Liver (tissue), 9 donors: ENCODE measurements around the gene PCDHA7. TPM values are rescaled to one million over a fixed set of nuclear protein-coding genes. Genes with fewer than 3 reads are reported as not detected.
"Not testable (repeated sequence)": the region's sequence is repeated elsewhere in the genome, so short reads cannot be mapped to it uniquely, and the experiment has no call there.

Source experiments
- DNase-seq: peaks from one replicate; pipeline ENCODE4 v3.0.0-alpha.2; 2017; ENCODE audit warnings: low spot score
- H3K27ac ChIP-seq, 2 donors: one replicate each; pipeline ENCODE4 v1.7.0; 2013; ENCODE audit warnings: inconsistent platforms in 2 of 2, low read length in 2 of 2, control low read depth in 1 of 2, low read depth in 1 of 2, mild to moderate bottlenecking in 1 of 2
- H3K27me3 ChIP-seq, 4 donors: one replicate each; pipeline versions ENCODE4 v1.6.1 to v1.7.0; 2013; ENCODE audit warnings: low read length in 3 of 4, inconsistent platforms in 1 of 4, mild to moderate bottlenecking in 1 of 4, moderate library complexity in 1 of 4; ENCODE audit not compliant: control insufficient read depth in 4 of 4, insufficient read depth in 4 of 4
- H3K36me3 ChIP-seq, 4 donors: one replicate each; pipeline versions ENCODE4 v1.6.1 to v1.7.0; 2013; ENCODE audit warnings: low read length in 3 of 4, mild to moderate bottlenecking in 3 of 4, low read depth in 1 of 4, moderate library complexity in 1 of 4; ENCODE audit not compliant: control insufficient read depth in 4 of 4, insufficient read depth in 3 of 4
- H3K4me1 ChIP-seq, 4 donors: one replicate each; pipeline versions ENCODE4 v1.6.1 to v1.7.0; 2013; ENCODE audit warnings: low read length in 3 of 4, mild to moderate bottlenecking in 3 of 4, moderate library complexity in 1 of 4; ENCODE audit not compliant: control insufficient read depth in 4 of 4, insufficient read depth in 4 of 4
- H3K4me3 ChIP-seq, 3 donors: one replicate each; pipeline versions ENCODE4 v1.6.1 to v1.7.0; 2013; ENCODE audit warnings: low read length in 3 of 3, control low read depth in 1 of 3, low read depth in 1 of 3, mild to moderate bottlenecking in 1 of 3
- H3K9ac ChIP-seq, 2 donors: one replicate each; pipeline ENCODE4 v1.7.0; 2013; ENCODE audit warnings: low read length in 2 of 2, mild to moderate bottlenecking in 2 of 2, moderate library complexity in 2 of 2, control low read depth in 1 of 2, low read depth in 1 of 2
- H3K9me3 ChIP-seq, 4 donors: one replicate each; pipeline versions ENCODE4 v1.6.1 to v1.7.0; 2013; ENCODE audit warnings: low read length in 3 of 4; ENCODE audit not compliant: control insufficient read depth in 4 of 4
- FOXA1 ChIP-seq: IDR thresholded peaks from 2 replicates; pipeline ENCODE4 v1.6.1; 2016; ENCODE audit warnings: antibody characterized with exemption
- FOXA2 ChIP-seq: IDR thresholded peaks from 2 replicates; pipeline ENCODE4 v1.6.1; 2016; ENCODE audit warnings: antibody characterized with exemption
- GABPA ChIP-seq, 2 donors: IDR thresholded peaks in 1 of 2; conservative IDR thresholded peaks in 1 of 2; 2 replicates each; pipeline ENCODE4 v1.6.1; 2016; ENCODE audit warnings: antibody characterized with exemption in 2 of 2, mild to moderate bottlenecking in 1 of 2, moderate library complexity in 1 of 2
- HNF4A ChIP-seq, 2 donors: conservative IDR thresholded peaks; 2 replicates each; pipeline ENCODE4 v1.6.1; 2016; ENCODE audit warnings: antibody characterized with exemption in 2 of 2, mild to moderate bottlenecking in 2 of 2
- JUND ChIP-seq, 2 donors: IDR thresholded peaks; 2 replicates each; pipeline ENCODE4 v1.6.1; 2016; ENCODE audit warnings: antibody characterized with exemption in 2 of 2
- NR2F2 ChIP-seq: IDR thresholded peaks from 2 replicates; pipeline ENCODE4 v1.6.1; 2016; ENCODE audit warnings: antibody characterized with exemption
- RAD21 ChIP-seq, 2 donors: IDR thresholded peaks; 2 replicates each; pipeline ENCODE4 v1.6.1; 2016; ENCODE audit warnings: antibody characterized with exemption in 2 of 2, mild to moderate bottlenecking in 2 of 2
- SP1 ChIP-seq: IDR thresholded peaks from 2 replicates; pipeline ENCODE4 v1.6.1; 2018; ENCODE audit warnings: antibody characterized with exemption, mild to moderate bottlenecking
- TAF1 ChIP-seq: conservative IDR thresholded peaks from 2 replicates; pipeline ENCODE4 v1.6.1; 2016; ENCODE audit warnings: antibody characterized with exemption, mild to moderate bottlenecking
- YY1 ChIP-seq: IDR thresholded peaks from 2 replicates; pipeline ENCODE4 v1.6.1; 2016; ENCODE audit warnings: antibody characterized with exemption, mild to moderate bottlenecking
- WGBS: extraction: QIAGEN DNeasy Blood & Tissue Kit; methylation state at CpG from one replicate; pipeline ENCODE4 v1.1.7; 2013; 5-methylcytosine and 5-hydroxymethylcytosine counted together
- polyA plus RNA-seq, 2 donors: library from polyadenylated mRNA; stranded (reverse) in 1 of 2; unstranded in 1 of 2; fragments of 200-250 nt in 1 of 2; fragments of >200 nt in 1 of 2; fragmentation: Nextera tagmentation in 1 of 2; extraction: Ambion mirVana in 1 of 2; gene quantifications; one replicate each; pipeline versions ENCODE4 v1.2.1 to v1.2.3, GENCODE V29; 2013 to 2015
- total RNA-seq, 2 donors: library from RNA; depleted of rRNA; stranded (reverse); fragments of >200 nt; gene quantifications; one replicate each; pipeline ENCODE4 v1.2.3, GENCODE V29; 2014
- TF ChIP-seq, protein P1 (sequence below): IDR thresholded peaks from 2 replicates; pipeline ENCODE4 v1.6.1; 2016; ENCODE audit warnings: antibody characterized with exemption
- TF ChIP-seq, protein P2 (sequence below): IDR thresholded peaks from 2 replicates; pipeline ENCODE4 v1.6.1; 2016; ENCODE audit warnings: antibody characterized with exemption
- TF ChIP-seq, protein P3 (sequence below): IDR thresholded peaks from 2 replicates; pipeline ENCODE4 v1.6.1; 2016; ENCODE audit warnings: antibody characterized with exemption, mild to moderate bottlenecking
- donor health status: healthy.
- donor health status: healthy.
- donor health status: healthy.
- donor health status: healthy.
- donor health status: healthy.

The PCDHA7 gene
- total and polyA plus RNA-seq, 4 donors = 0.05 TPM; not detected in 2

DNA sequence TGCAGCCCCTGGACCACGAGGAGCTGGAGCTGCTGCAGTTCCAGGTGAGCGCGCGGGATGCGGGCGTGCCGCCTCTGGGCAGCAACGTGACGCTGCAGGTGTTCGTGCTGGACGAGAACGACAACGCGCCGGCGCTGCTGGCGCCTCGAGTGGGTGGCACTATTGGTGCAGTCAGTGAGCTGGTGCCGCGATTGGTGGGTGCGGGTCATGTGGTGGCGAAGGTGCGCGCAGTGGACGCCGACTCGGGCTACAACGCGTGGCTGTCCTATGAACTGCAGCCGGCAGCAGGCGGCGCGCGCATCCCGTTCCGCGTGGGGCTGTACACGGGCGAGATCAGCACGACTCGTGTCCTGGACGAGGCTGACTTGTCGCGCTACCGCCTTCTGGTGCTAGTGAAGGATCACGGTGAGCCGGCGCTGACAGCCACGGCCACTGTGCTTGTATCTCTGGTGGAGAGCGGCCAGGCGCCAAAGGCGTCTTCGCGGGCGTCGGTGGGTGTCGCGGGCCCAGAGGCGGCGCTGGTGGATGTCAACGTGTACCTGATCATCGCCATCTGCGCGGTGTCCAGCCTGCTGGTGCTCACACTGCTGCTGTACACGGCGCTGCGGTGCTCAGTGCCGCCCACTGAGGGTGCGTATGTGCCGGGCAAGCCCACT is 46.1 kb upstream of the PCDHA7 start:
- H3K4me1 ChIP-seq, DNase-seq, H3K27ac ChIP-seq, H3K9ac ChIP-seq, H3K27me3 ChIP-seq, H3K36me3 ChIP-seq: not testable (repeated sequence)
- 40% methylated on average over 70 of the region's 70 CpGs for WGBS
- peak overlapping the region in 1 of 3 donors; percentile 19 for H3K4me3 ChIP-seq
- H3K9me3 ChIP-seq = peaks cover 42 to 68% (median 47%) of the 10 kb centered on the region in 4 donors

DNA sequence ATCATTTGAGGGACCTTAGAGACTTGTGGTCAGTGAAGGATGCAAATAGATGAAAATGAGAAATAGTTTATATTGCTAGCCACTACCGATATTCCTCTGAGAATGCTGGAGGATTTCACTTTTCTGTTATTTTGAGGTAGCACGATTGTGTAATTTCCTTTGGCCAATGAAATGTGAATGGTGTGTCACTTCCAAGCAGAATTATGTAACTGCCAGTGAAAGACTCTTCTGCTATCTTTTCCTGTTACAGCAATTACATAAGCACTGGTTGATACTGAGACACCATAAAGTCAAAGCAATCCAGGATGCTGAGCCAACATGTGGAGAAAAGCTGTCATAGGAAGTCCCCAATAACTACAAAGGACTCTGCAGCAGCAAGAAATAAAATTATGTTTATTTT is 43.0 kb upstream of the PCDHA7 start:
- no peaks in the 10 kb centered on the region for H3K36me3 ChIP-seq
- H3K4me3 ChIP-seq = no peak overlapping the region
- H3K4me1 ChIP-seq = no peaks in the 10 kb centered on the region
- H3K27ac ChIP-seq = no peak overlapping the region
- peaks cover 0 to 5% (median 3%) of the 10 kb centered on the region in 4 donors for H3K27me3 ChIP-seq
- H3K9ac ChIP-seq = no peak overlapping the region
- TF ChIP-seq YY1 (no peak), FOXA2 (no peak), JUND (IDR thresholded peaks at IDR 0.05) (no peak), HNF4A (conservative IDR thresholded peaks at IDR 0.05) (no peak), NR2F2 (no peak), FOXA1 (no peak), GABPA (IDR thresholded peaks at IDR 0.05 in 1 of 2, conservative IDR thresholded peaks at IDR 0.05 in 1 of 2) (no peak), TAF1 (no peak), RAD21 (IDR thresholded peaks at IDR 0.05) (no peak), SP1 (no peak)
- TF ChIP-seq, protein P1, sequence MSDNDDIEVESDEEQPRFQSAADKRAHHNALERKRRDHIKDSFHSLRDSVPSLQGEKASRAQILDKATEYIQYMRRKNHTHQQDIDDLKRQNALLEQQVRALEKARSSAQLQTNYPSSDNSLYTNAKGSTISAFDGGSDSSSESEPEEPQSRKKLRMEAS = no peak
- TF ChIP-seq, protein P2, sequence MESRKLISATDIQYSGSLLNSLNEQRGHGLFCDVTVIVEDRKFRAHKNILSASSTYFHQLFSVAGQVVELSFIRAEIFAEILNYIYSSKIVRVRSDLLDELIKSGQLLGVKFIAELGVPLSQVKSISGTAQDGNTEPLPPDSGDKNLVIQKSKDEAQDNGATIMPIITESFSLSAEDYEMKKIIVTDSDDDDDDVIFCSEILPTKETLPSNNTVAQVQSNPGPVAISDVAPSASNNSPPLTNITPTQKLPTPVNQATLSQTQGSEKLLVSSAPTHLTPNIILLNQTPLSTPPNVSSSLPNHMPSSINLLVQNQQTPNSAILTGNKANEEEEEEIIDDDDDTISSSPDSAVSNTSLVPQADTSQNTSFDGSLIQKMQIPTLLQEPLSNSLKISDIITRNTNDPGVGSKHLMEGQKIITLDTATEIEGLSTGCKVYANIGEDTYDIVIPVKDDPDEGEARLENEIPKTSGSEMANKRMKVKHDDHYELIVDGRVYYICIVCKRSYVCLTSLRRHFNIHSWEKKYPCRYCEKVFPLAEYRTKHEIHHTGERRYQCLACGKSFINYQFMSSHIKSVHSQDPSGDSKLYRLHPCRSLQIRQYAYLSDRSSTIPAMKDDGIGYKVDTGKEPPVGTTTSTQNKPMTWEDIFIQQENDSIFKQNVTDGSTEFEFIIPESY = no peak
- TF ChIP-seq, protein P3, sequence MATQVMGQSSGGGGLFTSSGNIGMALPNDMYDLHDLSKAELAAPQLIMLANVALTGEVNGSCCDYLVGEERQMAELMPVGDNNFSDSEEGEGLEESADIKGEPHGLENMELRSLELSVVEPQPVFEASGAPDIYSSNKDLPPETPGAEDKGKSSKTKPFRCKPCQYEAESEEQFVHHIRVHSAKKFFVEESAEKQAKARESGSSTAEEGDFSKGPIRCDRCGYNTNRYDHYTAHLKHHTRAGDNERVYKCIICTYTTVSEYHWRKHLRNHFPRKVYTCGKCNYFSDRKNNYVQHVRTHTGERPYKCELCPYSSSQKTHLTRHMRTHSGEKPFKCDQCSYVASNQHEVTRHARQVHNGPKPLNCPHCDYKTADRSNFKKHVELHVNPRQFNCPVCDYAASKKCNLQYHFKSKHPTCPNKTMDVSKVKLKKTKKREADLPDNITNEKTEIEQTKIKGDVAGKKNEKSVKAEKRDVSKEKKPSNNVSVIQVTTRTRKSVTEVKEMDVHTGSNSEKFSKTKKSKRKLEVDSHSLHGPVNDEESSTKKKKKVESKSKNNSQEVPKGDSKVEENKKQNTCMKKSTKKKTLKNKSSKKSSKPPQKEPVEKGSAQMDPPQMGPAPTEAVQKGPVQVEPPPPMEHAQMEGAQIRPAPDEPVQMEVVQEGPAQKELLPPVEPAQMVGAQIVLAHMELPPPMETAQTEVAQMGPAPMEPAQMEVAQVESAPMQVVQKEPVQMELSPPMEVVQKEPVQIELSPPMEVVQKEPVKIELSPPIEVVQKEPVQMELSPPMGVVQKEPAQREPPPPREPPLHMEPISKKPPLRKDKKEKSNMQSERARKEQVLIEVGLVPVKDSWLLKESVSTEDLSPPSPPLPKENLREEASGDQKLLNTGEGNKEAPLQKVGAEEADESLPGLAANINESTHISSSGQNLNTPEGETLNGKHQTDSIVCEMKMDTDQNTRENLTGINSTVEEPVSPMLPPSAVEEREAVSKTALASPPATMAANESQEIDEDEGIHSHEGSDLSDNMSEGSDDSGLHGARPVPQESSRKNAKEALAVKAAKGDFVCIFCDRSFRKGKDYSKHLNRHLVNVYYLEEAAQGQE = no peak
- 27% methylated on average over 2 of the region's 2 CpGs for WGBS
- peaks cover 45 to 75% (median 49%) of the 10 kb centered on the region in 4 donors for H3K9me3 ChIP-seq
- no peak for DNase-seq
